HFFc6 (cell line): Measurements from ENCODE around the gene PANX2. TPM values are rescaled to one million over a fixed set of nuclear protein-coding genes. Genes with fewer than 3 reads are reported as not detected.

Experiments used
- DNase-seq: peaks from one replicate; pipeline ENCODE4 v3.0.0-alpha.2; 2018
- H3K27ac Mint-ChIP-seq: 2 replicates; pipeline ENCODE4 v1.8.0; 2020; ENCODE audit warnings: mild to moderate bottlenecking, mixed read lengths
- H3K27me3 Mint-ChIP-seq: 2 replicates; pipeline ENCODE4 v1.8.0; 2021; ENCODE audit warnings: mild to moderate bottlenecking, moderate library complexity, mixed read lengths; ENCODE audit not compliant: insufficient read depth
- H3K36me3 Mint-ChIP-seq: 2 replicates; pipeline ENCODE4 v1.8.0; 2021; ENCODE audit warnings: low read depth, mixed read lengths
- H3K4me1 Mint-ChIP-seq: 2 replicates; pipeline ENCODE4 v1.8.0; 2020; ENCODE audit warnings: low read depth, mixed read lengths
- H3K4me3 Mint-ChIP-seq: 2 replicates; pipeline ENCODE4 v1.8.0; 2020; ENCODE audit warnings: mild to moderate bottlenecking, moderate library complexity, mixed read lengths
- H3K9me3 Mint-ChIP-seq: 2 replicates; pipeline ENCODE4 v1.8.0; 2020; ENCODE audit warnings: mild to moderate bottlenecking, mixed read lengths
- total RNA-seq, 6 experiments: library from RNA; stranded (reverse); fragmentation: NEBNext Ultra II Directional; extraction: Animal tissue kit (Norgen Biotek cat#: 25700); gene quantifications; 2 replicates in 1 of 6; 3 replicates in 5 of 6; pipeline ENCODE4 v1.2.3, GENCODE V29; 2021
- TF ChIP-seq, protein P1 (sequence below): fragments of 200-600 bp; sonication (generic); IDR thresholded peaks from 2 replicates; pipeline ENCODE4 v1.5.0; 2021; ENCODE audit warnings: antibody characterized with exemption, mild to moderate bottlenecking

Gene PANX2
- total RNA-seq, 6 experiments from 2014 or later: 1.2 to 2.3 (median 1.3) TPM

DNA sequence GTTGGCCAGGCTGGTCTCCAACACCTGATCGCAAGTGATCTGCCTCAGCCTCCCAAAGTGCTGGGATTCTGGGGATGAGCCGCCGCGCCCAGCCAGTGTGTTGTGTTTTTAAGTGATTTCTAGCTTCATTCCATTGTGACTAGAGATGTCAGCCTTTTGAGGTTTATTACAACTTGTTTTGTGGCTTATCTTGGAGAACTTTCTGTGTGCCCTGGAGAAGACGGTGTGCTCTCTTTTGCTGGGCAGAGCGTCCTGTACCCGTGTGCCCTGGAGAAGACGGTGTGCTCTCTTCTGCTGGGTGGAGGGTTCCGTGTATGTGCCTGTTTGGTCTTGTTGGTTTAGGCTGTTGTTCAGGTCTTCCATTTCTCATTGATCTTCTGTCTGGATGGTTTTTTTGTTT is 42.7 kb downstream of the PANX2 start:
- Mint-ChIP-seq H3K4me1 (no peaks in the 10 kb centered on the region), H3K9me3 (no peaks in the 10 kb centered on the region), H3K4me3 (no peak overlapping the region), H3K27me3 (peaks cover 9% of the 10 kb centered on the region), H3K27ac (peak overlapping the region; percentile 19; the same call in 1 of the 2 replicates), H3K36me3 (peaks cover 37% of the 10 kb centered on the region)
- DNase-seq: no peak
- TF ChIP-seq, protein P1, sequence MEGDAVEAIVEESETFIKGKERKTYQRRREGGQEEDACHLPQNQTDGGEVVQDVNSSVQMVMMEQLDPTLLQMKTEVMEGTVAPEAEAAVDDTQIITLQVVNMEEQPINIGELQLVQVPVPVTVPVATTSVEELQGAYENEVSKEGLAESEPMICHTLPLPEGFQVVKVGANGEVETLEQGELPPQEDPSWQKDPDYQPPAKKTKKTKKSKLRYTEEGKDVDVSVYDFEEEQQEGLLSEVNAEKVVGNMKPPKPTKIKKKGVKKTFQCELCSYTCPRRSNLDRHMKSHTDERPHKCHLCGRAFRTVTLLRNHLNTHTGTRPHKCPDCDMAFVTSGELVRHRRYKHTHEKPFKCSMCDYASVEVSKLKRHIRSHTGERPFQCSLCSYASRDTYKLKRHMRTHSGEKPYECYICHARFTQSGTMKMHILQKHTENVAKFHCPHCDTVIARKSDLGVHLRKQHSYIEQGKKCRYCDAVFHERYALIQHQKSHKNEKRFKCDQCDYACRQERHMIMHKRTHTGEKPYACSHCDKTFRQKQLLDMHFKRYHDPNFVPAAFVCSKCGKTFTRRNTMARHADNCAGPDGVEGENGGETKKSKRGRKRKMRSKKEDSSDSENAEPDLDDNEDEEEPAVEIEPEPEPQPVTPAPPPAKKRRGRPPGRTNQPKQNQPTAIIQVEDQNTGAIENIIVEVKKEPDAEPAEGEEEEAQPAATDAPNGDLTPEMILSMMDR: no peak

DNA sequence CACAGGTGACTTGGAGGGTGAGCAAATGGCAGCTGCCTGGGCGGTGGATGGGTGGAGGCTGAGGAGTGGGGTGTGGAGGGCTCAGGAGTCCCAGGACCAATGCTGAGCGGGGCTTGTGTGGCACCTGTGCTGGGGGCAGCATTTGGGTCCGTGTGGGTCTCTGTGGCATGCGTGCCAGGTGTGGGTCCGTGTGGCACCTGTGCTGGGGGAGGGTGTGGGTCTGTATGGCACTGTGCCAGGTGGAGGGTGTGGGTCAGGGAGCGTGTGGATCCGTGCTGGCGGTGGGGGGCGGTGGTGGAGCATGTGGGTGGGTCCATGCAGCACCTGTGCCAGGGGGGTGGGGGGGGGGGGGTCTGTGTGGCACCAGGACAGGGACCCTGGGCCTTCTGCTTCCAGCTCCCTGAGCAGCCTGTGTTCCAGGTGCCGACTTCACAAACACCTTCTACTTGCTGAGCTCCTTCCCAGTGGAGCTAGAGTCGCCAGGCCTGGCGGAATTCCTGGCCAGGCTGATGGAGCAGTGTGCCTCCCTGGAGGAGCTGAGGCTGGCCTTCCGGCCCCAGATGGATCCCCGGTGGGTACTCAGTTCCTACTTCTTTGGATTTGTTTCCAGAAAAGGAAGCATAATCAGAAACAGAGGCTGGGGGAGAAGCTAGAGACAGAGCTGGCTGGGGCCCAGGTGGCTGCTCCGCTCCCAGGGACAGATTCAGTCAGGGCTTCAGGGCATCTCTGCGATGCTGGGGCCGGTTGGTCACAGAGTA is 44.9 kb downstream of the PANX2 start:
- DNase-seq: no peak
- H3K27ac Mint-ChIP-seq: no peak overlapping the region
- H3K4me3 Mint-ChIP-seq: no peak overlapping the region
- H3K27me3 Mint-ChIP-seq: peaks cover 3% of the 10 kb centered on the region
- no peaks in the 10 kb centered on the region for H3K9me3 Mint-ChIP-seq
- H3K36me3 Mint-ChIP-seq: peaks cover 32% of the 10 kb centered on the region; the same call in 1 of the 2 replicates
- H3K4me1 Mint-ChIP-seq: no peaks in the 10 kb centered on the region
- TF ChIP-seq, protein P1: no peak

DNA sequence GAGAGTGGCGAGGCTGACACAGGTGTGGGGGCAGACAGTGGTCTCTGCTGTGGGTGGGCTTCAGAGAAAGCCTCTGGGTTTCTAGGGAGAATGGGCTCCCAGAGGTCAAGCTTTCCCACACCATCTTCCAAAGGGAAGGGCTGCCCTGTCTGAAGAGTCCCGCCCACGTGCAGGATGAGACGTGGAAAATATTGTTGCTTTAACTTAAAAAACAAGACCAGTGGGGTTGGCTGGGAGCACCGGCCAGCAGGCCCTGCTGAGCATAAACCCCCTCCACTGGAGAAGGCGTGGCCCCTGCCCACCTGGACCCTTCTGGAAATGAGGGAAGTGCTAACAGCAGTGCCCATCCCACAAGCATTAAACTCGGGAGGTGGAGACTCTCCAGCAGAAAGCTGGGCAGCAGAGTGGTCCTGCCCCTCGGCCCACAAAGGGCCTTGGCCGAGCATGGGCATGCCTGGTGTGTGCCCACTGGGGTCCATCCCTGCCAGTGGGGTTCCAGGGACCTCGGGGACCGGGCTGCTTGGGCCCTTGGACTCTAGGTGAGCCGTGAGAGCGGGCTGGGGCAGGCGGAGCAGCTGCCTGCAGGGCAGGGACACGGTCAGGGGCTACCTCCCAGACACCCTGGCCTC is 45.6 kb downstream of the PANX2 start:
- no peak for DNase-seq
- H3K9me3 Mint-ChIP-seq: no peaks in the 10 kb centered on the region
- H3K36me3 Mint-ChIP-seq: peaks cover 29% of the 10 kb centered on the region; the same call in 1 of the 2 replicates
- TF ChIP-seq, protein P1: no peak
- no peaks in the 10 kb centered on the region for H3K4me1 Mint-ChIP-seq
- H3K27me3 Mint-ChIP-seq: peaks cover 3% of the 10 kb centered on the region
- H3K4me3 Mint-ChIP-seq: no peak overlapping the region
- no peak overlapping the region for H3K27ac Mint-ChIP-seq

DNA sequence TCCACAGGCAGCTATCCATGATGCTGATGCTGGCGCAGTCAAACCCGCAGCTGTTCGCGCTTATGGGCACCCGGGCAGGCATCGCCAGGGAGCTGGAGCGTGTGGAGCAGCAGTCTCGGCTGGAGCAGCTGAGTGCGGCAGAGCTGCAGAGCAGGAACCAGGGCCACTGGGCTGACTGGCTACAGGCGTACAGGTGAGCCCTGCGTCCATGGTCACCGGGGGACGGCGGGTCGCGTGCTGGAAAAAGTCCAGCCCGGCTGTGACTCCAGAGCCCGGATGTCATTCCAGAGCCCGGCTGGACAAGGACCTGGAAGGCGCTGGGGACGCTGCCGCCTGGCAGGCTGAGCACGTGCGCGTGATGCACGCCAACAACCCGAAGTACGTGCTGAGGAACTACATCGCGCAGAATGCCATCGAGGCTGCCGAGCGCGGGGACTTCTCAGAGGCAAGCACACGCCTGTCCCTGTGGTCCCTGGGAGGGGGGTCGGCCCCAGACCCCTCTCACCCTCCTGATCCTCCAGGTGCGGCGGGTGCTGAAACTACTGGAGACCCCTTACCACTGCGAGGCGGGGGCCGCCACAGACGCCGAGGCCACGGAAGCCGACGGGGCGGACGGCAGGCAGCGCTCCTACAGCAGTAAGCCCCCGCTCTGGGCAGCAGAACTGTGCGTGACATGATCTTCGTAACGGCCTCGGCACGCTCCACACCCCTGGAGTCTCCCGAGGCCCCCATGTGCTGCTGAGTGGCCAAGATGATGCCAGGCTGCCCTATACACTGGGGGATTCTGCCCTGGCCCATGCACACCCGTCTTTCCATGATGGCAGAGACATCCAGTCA is 46.4 kb downstream of the PANX2 start:
- Mint-ChIP-seq H3K27me3 (peaks cover 2% of the 10 kb centered on the region), H3K36me3 (peaks cover 27% of the 10 kb centered on the region; the same call in 1 of the 2 replicates), H3K4me3 (no peak overlapping the region; the same call in 1 of the 2 replicates), H3K4me1 (no peaks in the 10 kb centered on the region), H3K27ac (no peak overlapping the region), H3K9me3 (no peaks in the 10 kb centered on the region)
- TF ChIP-seq, protein P1: no peak
- DNase-seq: no peak

DNA sequence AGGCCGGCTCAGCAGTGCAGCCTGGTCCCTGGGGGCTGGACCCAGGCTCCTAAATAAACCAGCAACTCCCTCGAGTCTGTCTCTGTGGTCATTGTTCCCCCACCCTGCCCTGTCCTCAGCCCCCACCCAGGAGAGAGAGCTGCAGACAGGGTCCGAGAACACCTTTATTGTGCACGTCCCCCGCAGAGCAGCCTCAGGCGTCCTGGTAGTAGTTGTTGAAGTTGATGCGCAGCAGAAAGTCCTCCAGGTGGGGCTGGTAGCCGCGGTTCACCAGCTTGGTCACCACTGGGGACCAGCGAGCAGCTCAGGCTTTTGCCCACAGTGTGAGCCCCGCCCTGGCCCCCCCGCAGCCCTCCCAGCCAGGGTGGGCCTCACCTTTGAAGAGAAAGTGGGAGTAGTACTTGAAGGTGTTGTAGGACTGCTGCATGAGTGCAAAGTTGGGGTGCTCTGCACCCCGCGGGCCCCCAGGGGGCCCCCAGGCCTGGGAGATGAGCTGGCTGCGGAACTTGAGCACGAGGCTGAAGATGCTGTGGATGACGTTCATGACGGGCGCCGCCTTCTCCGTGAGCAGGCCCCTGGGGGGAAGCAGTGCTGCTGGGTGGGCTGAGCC is 47.1 kb downstream of the PANX2 start:
- H3K4me3 Mint-ChIP-seq: no peak overlapping the region
- TF ChIP-seq, protein P1: no peak

More for the DNA sequence above, 47.1 kb downstream of the PANX2 start:
- no peak for DNase-seq
- H3K4me1 Mint-ChIP-seq: no peaks in the 10 kb centered on the region
- no peak overlapping the region for H3K27ac Mint-ChIP-seq
- H3K9me3 Mint-ChIP-seq: no peaks in the 10 kb centered on the region
- H3K36me3 Mint-ChIP-seq: peaks cover 21% of the 10 kb centered on the region; the same call in 1 of the 2 replicates
- peaks cover 2% of the 10 kb centered on the region for H3K27me3 Mint-ChIP-seq
